Stimulated activated CD8-positive, alpha-beta memory T cell treated with anti-CD3 and anti-CD28 coated beads, Interleukin-12 subunit alpha, Interleukin-12 subunit beta, amount 100 ng/mL, for 1 hour (primary cell): ENCODE measurements around the gene CBLN1.
"Not testable (repeated sequence)": the region's sequence is repeated elsewhere in the genome, so short reads cannot be mapped to it uniquely, and the experiment has no call there.

Experiments
- DNase-seq: peaks from one replicate; pipeline ENCODE4 v3.0.0-alpha.2; 2020; ENCODE audit warnings: low read depth

CBLN1 gene

DNA sequence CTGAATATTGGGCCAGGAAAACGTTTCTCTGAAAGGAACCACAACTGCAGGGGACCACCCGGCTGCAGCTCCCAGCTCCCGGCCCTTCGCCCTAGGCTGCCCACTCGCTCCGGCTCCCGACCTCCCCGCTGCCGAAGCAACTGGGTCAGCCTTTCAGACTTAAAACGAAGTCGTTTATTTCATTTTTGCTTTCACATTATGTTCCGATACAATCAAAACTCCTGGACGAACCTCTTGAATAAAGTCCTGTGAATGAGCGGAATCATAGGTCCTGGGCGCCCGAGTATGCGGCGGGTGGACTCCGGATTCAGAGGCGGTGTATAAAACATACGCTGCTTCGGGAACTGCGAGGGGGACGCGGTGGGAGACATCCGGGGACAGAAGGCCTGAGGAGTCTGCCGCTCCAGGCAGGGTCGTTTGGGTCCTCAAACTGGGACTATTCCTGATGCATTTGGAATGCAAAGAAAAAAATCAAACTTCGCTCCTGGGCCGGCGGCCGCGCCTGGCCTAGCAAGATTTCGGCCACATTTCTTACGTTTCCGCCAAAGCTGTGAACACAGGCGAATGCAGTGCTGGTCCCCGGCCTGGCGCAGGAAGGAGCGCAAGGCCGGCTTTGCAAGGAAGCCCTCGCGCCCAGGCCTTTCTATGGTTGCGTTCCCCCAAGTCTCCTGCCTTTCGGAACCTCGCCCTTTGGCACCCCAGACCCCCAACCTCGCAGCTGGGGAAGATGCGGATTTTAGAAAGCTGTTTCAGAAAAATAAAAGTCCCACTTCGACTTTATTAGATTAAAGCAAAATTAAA lies 3.7 kb downstream of the CBLN1 start:
- no peak for DNase-seq

DNA sequence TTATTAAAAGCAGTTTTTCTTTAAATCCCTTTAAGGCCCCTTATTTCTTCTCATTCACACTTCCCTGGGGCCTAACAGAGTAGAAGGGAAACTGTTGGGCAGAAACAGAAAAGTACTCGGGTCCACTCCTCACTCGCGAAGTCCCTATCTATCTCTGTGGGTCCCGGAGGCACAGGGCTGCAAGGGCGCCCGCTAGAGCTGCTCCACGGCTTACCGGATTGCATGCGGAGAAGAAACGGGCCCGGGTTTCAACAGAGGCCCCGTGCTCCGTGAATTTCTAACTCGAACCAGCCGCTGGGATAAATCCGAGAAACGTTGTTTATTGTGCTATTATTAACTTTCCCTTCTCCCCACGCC lies 4.3 kb downstream of the CBLN1 start:
- no peak for DNase-seq

DNA sequence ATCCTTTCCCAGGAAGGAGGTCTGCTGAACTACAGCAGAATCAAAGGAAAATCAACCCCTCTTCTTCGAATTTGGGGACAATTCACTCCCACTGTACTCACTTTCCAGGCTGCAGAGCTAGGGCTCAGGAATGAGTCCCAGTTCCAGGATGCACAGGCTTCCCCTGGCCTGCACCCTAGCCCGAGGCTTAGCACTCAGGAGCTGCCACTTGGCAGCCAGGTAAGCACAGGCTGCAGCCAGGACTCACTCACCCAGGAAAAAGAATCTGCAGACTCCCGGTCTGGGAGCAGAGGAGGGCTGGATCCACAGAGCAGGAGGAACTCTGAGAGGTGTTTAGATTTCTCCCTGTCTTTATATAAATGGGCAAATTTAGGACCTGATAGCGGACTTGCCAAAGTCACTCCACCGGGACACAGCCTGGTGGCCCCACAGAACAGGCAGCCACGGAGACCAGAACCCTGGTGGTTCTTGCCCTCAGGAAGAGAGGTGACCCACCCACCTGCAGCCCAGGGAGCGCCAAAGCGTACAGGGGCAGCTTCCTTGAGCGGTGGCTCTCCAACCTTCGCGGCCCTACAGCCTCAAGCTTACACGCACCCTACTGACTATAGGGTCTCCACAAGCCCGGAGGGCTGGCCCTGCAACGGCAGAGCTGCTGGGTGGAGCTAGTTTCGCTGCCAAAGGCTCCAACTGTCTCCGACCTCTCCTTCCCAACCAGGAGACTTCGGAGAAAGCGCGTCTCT lies 4.8 kb downstream of the CBLN1 start:
- DNase-seq, result no peak

DNA sequence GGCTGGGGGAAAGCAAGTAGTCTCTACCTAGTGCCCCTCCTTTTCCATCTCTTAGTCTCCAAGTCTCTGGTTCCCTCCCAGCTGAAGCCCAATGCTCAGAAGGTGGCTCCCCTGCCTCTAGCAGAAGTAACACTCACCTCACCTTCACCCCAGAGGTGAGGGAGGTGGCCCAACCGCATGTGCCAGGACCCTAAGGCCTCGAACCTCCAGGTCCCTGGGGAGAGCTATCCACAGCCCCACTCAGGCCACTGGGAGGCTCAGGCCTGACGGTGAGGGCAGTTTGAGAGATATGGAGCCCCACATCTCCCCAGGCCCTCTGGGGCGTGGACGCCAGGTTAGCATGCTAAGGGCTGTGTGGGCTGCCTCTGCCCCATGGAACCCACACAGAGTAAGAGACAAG lies 5.8 kb downstream of the CBLN1 start:
- no peak for DNase-seq

DNA sequence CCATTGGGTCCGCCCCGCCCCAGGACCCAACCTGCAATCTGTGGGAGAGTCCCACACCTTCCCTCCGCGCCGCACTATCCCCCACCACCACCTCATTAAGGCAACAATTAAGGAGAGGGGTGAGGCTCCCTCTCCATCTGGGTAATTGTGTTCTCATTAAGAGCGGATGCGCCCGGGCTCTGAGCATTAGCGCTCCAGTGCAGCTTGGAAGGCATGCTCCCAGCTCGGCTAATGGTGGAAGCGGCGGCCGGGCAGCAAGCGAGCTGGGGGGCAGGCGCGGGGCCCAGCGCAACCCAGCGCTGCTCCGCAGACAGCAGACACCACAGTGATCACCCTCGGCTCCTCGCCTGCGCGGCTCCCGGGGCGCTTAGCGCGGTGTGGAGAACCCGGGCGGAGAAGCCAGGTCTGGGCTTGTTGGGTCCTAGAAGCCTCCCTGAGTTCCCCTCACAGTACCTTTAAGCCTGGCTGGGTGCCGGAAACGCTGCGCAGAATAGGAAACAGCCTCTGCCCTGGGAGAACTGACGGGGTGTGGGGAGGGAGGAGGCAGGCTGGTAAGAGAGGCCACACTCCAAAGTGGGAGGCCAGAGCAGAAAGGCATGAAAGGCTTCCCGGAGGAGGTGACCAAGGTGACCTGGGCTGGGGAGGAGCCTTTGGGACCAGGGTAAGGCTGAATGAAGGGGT lies 6.4 kb downstream of the CBLN1 start:
- DNase-seq, result no peak

DNA sequence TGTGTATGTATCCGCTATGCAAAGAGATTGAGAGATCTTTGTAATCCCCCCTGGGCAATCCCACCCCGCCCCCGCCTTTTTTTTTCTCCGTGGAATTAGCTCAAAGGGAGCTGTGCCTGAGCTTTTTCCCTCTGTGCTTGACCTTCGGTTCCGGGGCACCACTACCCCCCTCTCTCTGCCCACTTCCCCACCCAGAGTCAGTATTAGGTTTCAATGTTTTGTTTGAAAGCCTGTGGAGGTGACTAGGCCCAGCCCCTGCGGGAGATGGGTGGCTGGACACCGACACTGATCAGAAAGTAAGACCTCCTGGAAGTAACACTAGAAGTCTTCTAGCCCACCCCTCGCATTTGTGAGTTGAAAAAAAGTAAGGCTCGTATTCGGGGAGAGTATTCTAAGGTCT lies 7.0 kb downstream of the CBLN1 start:
- DNase-seq, result no peak

DNA sequence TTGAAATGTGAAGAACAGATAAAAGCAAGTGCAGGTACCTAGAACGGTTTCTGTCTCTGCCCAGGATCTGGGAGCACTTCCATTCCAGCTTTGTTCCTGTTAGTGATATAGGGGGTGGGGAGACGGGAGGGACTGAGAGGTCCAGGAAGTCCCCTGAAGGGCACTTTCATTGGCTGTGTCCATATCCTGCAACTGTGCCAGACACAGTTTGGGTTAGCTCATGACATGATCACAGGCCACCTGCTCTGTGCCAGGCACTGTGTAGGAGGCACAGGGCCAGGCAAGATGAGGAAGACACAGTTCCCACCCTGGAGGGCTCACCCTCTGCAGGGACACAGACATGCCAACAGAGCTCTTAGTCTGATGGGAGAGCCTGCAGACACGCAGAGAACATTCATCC lies 7.9 kb downstream of the CBLN1 start:
- DNase-seq, result no peak

DNA sequence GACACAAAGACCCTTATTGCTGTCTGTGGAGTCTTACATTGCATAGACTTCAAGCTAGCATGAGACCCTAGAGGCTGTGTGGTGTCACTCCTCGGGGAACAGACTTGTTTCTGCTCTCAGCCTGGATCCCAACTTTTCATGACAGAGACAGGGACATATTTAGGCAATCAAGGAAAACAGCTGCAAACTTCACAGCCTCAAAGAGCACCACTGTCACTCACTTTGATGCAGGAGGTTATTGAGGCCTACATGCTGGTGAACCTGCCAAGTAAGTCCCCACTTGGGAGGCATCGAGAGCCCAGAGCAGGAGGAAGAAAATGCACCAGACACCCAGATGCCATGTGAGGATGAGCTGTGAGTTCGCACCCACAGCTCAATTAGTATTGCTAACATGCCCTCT lies 10.3 kb downstream of the CBLN1 start:
- DNase-seq, result no peak

DNA sequence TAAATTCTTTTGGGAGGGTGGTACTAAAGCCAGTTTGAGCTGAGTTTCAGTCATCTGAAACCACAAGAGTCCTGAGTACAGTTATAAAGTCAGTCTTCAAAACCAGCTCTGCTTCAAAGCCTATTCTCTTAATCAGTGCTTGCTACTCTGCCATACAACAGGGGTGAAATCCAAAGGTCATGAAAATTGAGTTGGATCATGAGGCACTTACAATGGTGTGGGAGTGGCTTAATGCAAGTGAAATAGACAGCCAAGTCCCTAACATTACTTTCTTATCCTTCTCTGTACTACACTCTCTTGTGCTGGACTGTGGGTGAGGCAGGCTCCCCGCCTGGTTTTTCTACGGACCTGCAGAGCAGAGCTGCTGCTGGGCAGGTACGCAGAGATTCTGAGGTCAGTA lies 12.4 kb downstream of the CBLN1 start:
- DNase-seq, result no peak

DNA sequence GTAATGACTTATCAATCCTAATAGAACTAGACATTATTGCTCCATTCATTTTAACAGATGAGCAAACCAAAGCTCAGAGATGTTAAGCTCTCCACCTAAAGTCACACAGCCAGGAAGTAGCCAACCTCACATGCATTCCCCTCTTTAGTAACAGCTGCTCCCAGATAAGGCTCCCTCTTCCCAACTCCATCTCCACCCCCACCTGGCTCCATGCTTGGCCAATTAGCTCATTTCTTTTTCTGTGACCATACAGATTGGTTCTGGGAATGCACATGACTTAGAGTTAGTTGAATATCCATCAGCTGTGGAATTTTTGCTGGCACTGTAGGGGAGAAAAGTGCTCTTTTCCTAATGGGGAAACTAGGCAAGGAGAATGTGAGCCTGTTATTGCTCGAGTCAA lies 13.0 kb downstream of the CBLN1 start:
- DNase-seq, result no peak

DNA sequence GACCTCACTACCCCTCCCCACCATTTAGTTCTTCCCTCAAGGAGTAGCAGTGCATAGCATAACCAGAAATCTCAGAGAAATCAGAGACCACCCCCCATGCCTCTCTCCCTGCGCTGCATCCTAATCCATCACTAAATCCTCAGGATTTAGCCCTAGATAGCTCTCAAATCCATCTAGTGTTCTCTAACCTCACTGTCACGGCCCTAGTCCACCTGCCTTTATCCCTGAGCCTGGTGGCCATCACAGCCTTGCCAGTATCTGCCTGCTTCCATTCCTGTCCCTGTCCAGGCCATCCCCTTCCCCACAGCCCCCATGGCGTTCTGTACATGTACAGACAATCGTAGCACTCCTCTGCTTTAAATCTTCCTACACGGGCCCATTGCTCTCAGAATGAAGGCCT lies 19.1 kb downstream of the CBLN1 start:
- DNase-seq, result no peak

DNA sequence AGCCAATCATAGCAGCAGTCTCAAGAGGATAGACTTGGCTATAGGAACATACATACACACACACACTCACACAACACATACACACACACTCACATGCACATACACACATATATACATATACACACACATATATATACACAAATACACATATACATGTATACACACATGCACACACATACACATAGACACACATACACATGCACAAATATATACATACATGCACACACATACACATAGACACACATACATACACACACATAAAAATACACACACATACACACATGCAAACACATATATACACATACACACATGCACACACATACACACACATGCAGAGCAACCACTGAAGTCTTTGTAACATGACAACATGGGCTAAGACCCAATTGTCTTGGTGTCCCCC lies 19.7 kb downstream of the CBLN1 start:
- no peak for DNase-seq

DNA sequence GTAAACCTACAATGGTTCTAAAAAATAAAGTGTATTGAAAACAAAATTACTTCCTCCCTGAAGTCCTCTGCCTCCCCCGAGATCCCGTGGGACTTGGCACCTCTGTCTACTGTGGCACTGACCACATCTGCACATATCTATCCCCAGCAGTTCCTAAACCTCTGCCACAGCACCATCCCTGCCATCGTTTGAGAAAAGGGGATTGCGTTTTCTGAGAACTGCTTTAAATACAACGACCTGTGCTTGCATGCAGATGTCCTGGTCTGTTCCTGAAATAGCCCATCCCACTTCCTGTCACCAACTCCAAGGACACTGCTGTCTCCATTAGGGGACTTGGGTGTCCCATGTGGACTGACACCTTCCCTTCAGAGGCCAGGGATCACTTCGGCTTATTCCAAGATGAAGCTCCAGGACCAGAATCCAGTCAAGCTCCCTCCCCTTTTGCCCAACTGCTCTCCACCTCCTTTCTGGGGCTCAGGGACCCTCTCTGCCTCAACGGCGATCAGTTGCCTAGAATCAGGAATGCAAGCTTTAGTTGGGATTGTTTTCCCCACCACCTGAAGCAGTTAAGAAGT lies 20.6 kb downstream of the CBLN1 start:
- no peak for DNase-seq

DNA sequence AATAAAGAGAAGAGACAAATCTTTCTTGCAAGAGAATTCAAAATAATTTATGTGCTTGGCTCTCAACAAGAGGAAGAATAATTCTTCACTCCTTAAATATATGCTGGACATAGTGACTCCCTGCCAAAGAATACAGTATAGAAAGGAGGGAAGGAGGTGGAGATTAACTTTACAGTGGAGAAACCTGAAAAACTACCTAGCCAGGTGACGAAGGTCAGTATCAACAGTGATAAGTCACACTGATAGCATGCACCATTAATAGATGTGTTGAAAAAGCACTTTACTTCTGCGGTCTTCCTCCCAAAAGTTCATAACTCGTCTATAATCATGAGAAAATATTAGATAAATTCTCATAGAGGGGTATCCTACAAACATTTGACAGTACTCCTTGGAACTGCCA lies 21.4 kb downstream of the CBLN1 start:
- no peak for DNase-seq

DNA sequence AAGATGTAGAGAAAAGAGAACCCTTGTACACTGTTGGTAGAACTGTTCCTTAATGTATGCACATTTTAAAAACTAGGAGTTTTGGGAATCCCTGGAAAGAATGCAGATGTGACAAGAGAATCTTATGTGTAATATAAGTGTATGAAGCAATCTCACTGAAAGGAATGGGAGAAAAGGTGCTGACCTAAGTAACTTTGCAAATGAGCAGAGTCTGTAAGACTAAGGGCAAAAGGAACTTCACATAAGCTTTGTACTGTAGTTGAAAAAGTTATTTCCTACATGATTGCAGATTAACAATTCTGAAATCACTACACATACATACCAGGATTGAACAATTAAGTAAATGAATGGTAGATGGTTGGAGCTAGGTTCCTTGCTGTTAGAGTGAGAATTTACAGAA lies 22.3 kb downstream of the CBLN1 start:
- DNase-seq, result no peak

DNA sequence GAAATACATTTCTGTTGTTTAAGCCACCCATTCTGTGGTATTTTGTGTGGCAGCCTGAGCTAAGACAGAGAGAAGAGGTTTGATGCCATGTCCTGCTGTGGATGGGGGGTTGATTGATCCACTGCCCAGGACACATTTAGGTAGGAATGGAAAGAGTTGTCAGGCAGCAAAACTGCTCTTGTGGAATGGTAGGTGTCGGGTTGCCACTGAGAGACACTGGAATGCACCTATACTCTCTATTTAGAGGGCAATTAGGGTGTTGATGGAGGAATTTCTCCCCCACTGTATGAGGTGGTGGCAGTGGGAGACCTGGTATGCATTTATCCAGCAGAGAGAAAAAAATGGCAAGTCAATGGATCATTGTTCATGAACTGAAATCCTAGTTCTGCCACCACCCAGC lies 30.9 kb downstream of the CBLN1 start:
- no peak for DNase-seq

DNA sequence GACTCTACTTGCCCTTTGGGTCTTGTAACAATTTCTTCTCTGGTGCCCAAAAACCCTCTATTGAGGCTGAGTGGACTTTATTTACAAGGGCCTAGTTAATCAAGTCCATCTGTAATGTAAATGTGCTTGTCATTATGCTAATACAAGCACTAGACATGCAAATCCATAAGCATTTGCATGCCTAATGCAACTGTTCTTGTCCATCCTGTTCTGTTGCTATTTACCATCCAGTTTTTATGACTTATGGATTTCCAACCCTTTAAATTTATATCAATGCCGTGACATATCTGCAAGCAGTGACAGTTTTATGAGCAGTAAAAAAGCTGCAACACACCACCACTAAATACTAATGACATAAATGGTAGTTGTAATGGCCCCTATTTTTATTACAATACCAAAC lies 33.4 kb downstream of the CBLN1 start:
- no peak for DNase-seq

DNA sequence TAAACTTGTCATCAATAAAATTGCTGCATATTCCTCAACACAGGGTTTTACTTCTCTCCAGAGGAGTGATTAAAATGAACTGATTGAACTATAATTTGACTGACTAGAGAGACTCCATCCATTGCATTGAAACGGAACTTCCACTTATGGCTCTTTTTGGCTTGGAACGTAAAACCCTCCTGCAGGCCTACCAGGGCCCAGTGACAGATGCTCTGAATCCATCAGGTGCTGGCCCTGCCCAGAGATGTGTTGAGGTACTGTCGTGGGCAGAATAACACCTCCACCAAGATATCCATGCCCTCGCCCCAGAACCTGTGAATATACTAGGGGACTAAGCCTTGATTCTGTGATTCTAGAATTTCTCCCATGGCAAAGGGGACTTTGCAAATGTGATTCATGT lies 45.4 kb downstream of the CBLN1 start:
- no peak for DNase-seq

DNA sequence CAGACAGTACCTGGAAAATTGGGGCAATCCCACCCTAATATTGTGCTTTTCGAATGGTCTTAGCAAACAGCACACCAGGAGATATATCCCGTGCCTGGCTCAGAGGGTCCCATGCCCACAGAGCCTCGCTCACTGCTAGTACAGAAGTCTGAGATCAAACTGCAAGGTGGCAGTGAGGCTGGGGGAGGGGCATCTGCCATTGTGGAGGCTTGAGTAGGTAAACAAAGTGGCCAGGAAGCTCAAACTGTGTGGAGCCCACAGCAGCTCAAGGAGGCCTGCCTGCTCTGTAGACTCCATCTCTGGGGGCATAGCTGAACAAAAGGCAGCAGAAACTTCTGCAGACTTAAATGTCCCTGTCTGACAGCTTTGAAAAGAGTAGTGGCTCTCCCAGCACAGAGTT lies 53.3 kb downstream of the CBLN1 start:
- DNase-seq, result not testable (repeated sequence)
